Ishikawa (cell line): ENCODE results near the gene CACHD1.

Source experiments
- MAX ChIP-seq: IDR thresholded peaks from 2 replicates; pipeline ENCODE4 v1.6.1; 2012
- TAF1 ChIP-seq: IDR thresholded peaks from 2 replicates; pipeline ENCODE4 v1.6.1; 2012; ENCODE audit warnings: low read depth, mild to moderate bottlenecking
- TEAD4 ChIP-seq: IDR thresholded peaks from 2 replicates; pipeline ENCODE4 v1.6.1; 2012
- YY1 ChIP-seq: IDR thresholded peaks from 2 replicates; pipeline ENCODE4 v1.6.1; 2012; ENCODE audit warnings: low read depth
- ZBTB7A ChIP-seq: IDR thresholded peaks from 2 replicates; pipeline ENCODE4 v1.6.1; 2012; ENCODE audit warnings: low read depth

DNA sequence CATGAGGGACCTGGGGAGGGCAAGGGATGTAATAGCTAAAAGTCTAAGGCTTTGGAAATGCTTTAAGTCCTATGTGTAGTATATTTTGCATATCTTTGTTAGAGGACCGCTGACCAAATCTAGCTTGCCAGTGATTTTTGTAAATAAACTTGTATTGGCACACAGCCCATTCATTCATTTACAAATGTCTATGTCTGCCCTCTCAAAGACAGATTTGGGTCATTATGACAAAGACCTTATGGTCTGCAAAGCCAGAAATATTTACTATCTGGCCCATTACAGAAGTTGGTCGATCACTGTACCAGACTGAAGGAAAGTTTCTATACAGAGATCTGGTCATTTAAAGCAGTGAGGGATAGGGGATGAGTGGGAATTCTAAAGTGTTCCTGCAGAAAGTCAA is 154.9 kb downstream of the CACHD1 start:
- TF ChIP-seq TEAD4: no peak
- no peak for TF ChIP-seq TAF1
- TF ChIP-seq YY1: no peak
- no peak for TF ChIP-seq MAX
- no peak for TF ChIP-seq ZBTB7A
